AG04449 (cell line): ENCODE data around the gene PDLIM3.

ENCODE experiments used
- CTCF ChIA-PET: fragments of 350-600 bp; formaldehyde crosslinking; extraction: SDS; loops from one replicate; lab custom pipeline; 2021; ENCODE audit warnings: antibody characterized with exemption; lab: Yijun Ruan, JAX
- POLR2A ChIA-PET: fragments of 400-600, 350-600 bp; formaldehyde crosslinking; extraction: SDS; loops from one replicate; lab custom pipeline; 2020; ENCODE audit warnings: antibody characterized with exemption, inconsistent platforms; lab: Yijun Ruan, JAX
- DNase-seq: peaks from one replicate; pipeline ENCODE4 v3.0.0-alpha.2; 2010; ENCODE audit warnings: low read depth, low spot score
- H3K4me3 ChIP-seq: 2 replicates; pipeline ENCODE4 v1.5.1; 2011; ENCODE audit warnings: low read depth, mild to moderate bottlenecking, control low read depth, low read length
- CTCF ChIP-seq: IDR thresholded peaks from one replicate; pipeline ENCODE4 v1.5.1; 2011; ENCODE audit warnings: mild to moderate bottlenecking, moderate library complexity, low read length, control low read depth, inconsistent platforms; ENCODE audit not compliant: insufficient read depth; ENCODE audit errors: missing control alignments

PDLIM3 gene

DNA sequence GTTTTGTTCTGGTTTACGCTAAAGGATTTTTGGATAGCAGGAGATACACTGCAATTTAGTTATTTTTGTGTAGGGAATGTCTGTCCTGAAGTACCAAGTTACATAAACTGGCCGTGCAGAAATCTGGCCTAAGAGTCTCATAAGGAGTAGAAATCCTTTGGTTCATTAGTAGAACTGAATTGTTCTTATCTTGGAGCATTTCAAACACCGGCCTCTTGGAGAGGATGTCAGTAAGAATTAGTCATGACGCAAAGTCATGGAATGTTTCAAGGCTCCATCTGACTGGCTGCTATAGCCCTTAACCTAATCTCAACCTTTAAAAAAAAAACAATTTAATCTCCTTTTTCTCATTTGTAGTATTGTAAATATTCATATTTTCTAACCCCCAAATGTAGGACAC lies 15.2 kb downstream of the PDLIM3 start:
- no peak overlapping the region for H3K4me3 ChIP-seq
- TF ChIP-seq CTCF = no peak
- POLR2A ChIA-PET = no interaction called here
- no peak for DNase-seq
- CTCF ChIA-PET = no interaction called here

- no peak overlapping the region for H3K4me3 ChIP-seq
- DNase-seq = no peak
- POLR2A ChIA-PET = no interaction called here
- CTCF ChIA-PET = interaction anchor here (1.0 kb wide), 1 partner anchor 521 kb away, joined by 3 read pairs; no protein-coding TSS in a partner anchor
- TF ChIP-seq CTCF = no peak
Observed at GRCh38 chr4:185518494-185518893, 16.8 kb downstream of the PDLIM3 start.

GRCh38 chr4:185518069-185518468 lies 17.2 kb downstream of the PDLIM3 start:
- ChIA-PET CTCF (interaction anchor here (1.0 kb wide), 1 partner anchor 521 kb away, joined by 3 read pairs; no protein-coding TSS in a partner anchor), POLR2A (no interaction called here)
- TF ChIP-seq CTCF = no peak
- no peak overlapping the region for H3K4me3 ChIP-seq
- no peak for DNase-seq

- H3K4me3 ChIP-seq = no peak overlapping the region
- POLR2A ChIA-PET = no interaction called here
- no peak for TF ChIP-seq CTCF
- CTCF ChIA-PET = interaction anchor here (0.8 kb wide), 1 partner anchor 37 kb away, joined by 3 read pairs; no protein-coding TSS in a partner anchor
- no peak for DNase-seq
Observed at GRCh38 chr4:185515248-185515647, 20.1 kb downstream of the PDLIM3 start.

DNA sequence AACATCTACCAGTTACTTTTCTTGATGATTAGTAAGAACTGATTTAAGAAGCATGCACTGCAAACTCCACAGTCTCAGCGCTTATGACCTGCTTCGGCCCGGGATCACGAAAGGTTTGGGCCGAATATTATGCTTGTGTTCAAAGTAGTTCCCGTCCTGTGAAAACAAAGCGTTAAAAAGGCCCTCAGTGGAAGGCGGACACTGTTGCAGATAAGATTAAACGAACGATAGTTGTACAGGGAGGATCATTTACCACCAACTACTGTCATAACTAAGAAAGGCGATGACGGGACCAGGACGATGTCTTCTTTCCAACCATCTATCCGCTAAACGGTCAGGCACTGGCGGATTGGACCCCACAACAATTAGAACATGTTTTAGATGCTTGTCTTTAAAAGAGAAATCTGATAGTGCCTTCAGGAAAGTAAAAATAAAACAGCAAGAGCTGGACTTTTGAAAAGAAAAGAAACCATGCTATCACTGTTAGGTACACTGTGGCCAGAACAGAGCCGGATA lies 21.1 kb downstream of the PDLIM3 start:
- ChIA-PET POLR2A (no interaction called here), CTCF (interaction anchor here (0.8 kb wide), 1 partner anchor 42 kb away, joined by 3 read pairs; the partner anchor contains the start of gene CCDC110)
- DNase-seq = no peak
- TF ChIP-seq CTCF = no peak
- H3K4me3 ChIP-seq = no peak overlapping the region

DNA sequence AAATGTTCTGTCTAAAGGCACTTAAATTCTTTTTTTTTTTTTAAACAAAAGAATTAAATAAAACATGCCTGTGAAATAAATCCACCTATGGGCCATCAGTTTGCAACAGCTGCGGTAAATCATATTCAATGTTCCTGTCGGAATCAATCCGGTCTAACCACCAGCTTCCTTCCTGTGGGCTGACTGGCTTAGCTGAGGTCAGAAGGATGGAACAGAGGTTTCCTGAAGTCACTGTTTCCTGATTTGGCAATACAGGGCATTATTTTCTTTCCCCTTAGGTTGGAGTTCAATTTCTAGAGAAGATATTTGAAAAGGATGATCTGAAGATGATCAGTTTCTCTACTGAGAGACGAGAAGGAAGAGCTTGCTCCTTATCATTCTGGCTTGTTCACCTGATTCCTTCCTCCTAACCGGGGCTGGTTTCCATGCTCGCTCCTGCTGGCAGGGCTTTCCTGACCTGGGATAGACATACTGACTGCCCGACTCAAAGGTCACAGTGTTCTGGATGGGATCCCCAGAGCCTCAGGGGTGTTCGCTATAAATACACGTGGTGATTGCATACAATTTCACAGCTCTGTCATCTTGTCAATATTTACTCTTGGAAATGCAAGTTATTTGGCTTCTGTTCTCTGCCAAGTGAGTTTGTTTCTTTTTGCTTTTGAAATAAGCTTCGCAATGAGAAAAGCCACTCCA lies 21.7 kb downstream of the PDLIM3 start:
- DNase-seq = no peak
- POLR2A ChIA-PET = no interaction called here
- TF ChIP-seq CTCF = no peak
- H3K4me3 ChIP-seq = no peak overlapping the region
- CTCF ChIA-PET = interaction anchor here (0.8 to 2.4 kb wide), 3 partner anchors 8 to 84 kb away, joined by 3 to 11 read pairs (median 4); partner anchors contain the start of gene CCDC110
